Measurements from ENCODE around the gene PPP4R3A.
"Not testable (repeated sequence)": the region's sequence is repeated elsewhere in the genome, so short reads cannot be mapped to it uniquely, and the experiment has no call there.

The PPP4R3A gene

GRCh38 chr14:91510171-91511042 lies at the start of gene PPP4R3A:
TSS of gene PPP4R3A (minus strand) at chr14:91510310. CDS start at chr14:91509647, 663 bp downstream.
- DNase-seq (ENCODE audit: low spot score), result peak; percentile 95

- no peak for DNase-seq (ENCODE audit: low spot score)
Observed at GRCh38 chr14:91555531-91555930, 45.4 kb upstream of the PPP4R3A start.

GRCh38 chr14:91554535-91555332 lies 44.6 kb upstream of the PPP4R3A start:
- DNase-seq (ENCODE audit: low spot score), result no peak

GRCh38 chr14:91548108-91548507 lies 38.0 kb upstream of the PPP4R3A start:
- DNase-seq (ENCODE audit: low spot score), result no peak

GRCh38 chr14:91545946-91546716 lies 36.0 kb upstream of the PPP4R3A start:
- DNase-seq (ENCODE audit: low spot score), result peak; percentile 56

- no peak for DNase-seq (ENCODE audit: low spot score)
Observed at GRCh38 chr14:91545204-91545603, 35.1 kb upstream of the PPP4R3A start.

- DNase-seq (ENCODE audit: low spot score), result no peak
Observed at GRCh38 chr14:91536327-91536726, 26.2 kb upstream of the PPP4R3A start.

- not testable (repeated sequence) for DNase-seq (ENCODE audit: low spot score)
Observed at GRCh38 chr14:91534059-91534458, 23.9 kb upstream of the PPP4R3A start.

- no peak for DNase-seq (ENCODE audit: low spot score)
Observed at GRCh38 chr14:91533623-91534022, 23.5 kb upstream of the PPP4R3A start.

- DNase-seq (ENCODE audit: low spot score), result no peak
Observed at GRCh38 chr14:91523972-91524371, 13.9 kb upstream of the PPP4R3A start.

GRCh38 chr14:91521061-91521640 lies 11.0 kb upstream of the PPP4R3A start:
- no peak for DNase-seq (ENCODE audit: low spot score)

- DNase-seq (ENCODE audit: low spot score), result no peak
Observed at GRCh38 chr14:91520138-91520537, 10.0 kb upstream of the PPP4R3A start.

GRCh38 chr14:91519239-91520036 lies 9.3 kb upstream of the PPP4R3A start:
- DNase-seq (ENCODE audit: low spot score), result no peak

- no peak for DNase-seq (ENCODE audit: low spot score)
Observed at GRCh38 chr14:91516663-91517388, 6.7 kb upstream of the PPP4R3A start.

GRCh38 chr14:91515979-91516378 lies 5.9 kb upstream of the PPP4R3A start:
- DNase-seq (ENCODE audit: low spot score), result no peak

- no peak for DNase-seq (ENCODE audit: low spot score)
Observed at GRCh38 chr14:91511043-91511383, 903 bp upstream of the PPP4R3A start.

GRCh38 chr14:91509878-91510170 lies 286 bp downstream of the PPP4R3A start:
- DNase-seq (ENCODE audit: low spot score), result no peak

- peak; percentile 60 for DNase-seq (ENCODE audit: low spot score)
Observed at GRCh38 chr14:91509083-91509877, 830 bp downstream of the PPP4R3A start.

- no peak for DNase-seq (ENCODE audit: low spot score)
Observed at GRCh38 chr14:91508105-91508504, 2.0 kb downstream of the PPP4R3A start.

GRCh38 chr14:91506226-91506625 lies 3.9 kb downstream of the PPP4R3A start:
- DNase-seq (ENCODE audit: low spot score), result no peak

Measured in ecto neural progenitor cell (in vitro differentiated cells).